IPS-NIHi7 (cell line): Measurements from ENCODE around the gene LRP2BP.
"Not testable (repeated sequence)": the region's sequence is repeated elsewhere in the genome, so short reads cannot be mapped to it uniquely, and the experiment has no call there.

Experiments used
- DNase-seq: peaks from one replicate; pipeline ENCODE4 v3.0.0; 2012; ENCODE audit warnings: mixed read lengths; ENCODE audit errors: extremely low spot score

Gene LRP2BP

GRCh38 chr4:185362570-185362969 lies 33.2 kb downstream of the LRP2BP start:
- DNase-seq = not testable (repeated sequence)

- DNase-seq = no peak
These were observed 33.9 kb downstream of the LRP2BP start for GRCh38 chr4:185361872-185362271.

- DNase-seq = no peak
These were observed 35.8 kb downstream of the LRP2BP start for GRCh38 chr4:185359767-185360446.

- DNase-seq = no peak
These were observed 36.8 kb downstream of the LRP2BP start for GRCh38 chr4:185358959-185359358.

GRCh38 chr4:185358514-185358913 lies 37.2 kb downstream of the LRP2BP start:
- no peak for DNase-seq

GRCh38 chr4:185357733-185358440 lies 37.8 kb downstream of the LRP2BP start:
- no peak for DNase-seq

- DNase-seq = no peak
These were observed 38.5 kb downstream of the LRP2BP start for GRCh38 chr4:185357211-185357610.

- no peak for DNase-seq
These were observed 43.0 kb downstream of the LRP2BP start for GRCh38 chr4:185352741-185353140.

- no peak for DNase-seq
These were observed 43.5 kb downstream of the LRP2BP start for GRCh38 chr4:185352202-185352601.

- DNase-seq = no peak
These were observed 44.0 kb downstream of the LRP2BP start for GRCh38 chr4:185351691-185352090.

- DNase-seq = no peak
These were observed 48.6 kb downstream of the LRP2BP start for GRCh38 chr4:185346975-185347601.

GRCh38 chr4:185344743-185345538 lies 50.8 kb downstream of the LRP2BP start:
- DNase-seq = no peak

- no peak for DNase-seq
These were observed 51.8 kb downstream of the LRP2BP start for GRCh38 chr4:185343726-185344581.

GRCh38 chr4:185341841-185342240 lies 53.9 kb downstream of the LRP2BP start:
- DNase-seq = no peak

GRCh38 chr4:185341377-185341776 lies 54.3 kb downstream of the LRP2BP start:
- no peak for DNase-seq

- no peak for DNase-seq
These were observed 55.8 kb downstream of the LRP2BP start for GRCh38 chr4:185339941-185340340.

- no peak for DNase-seq
These were observed 60.1 kb downstream of the LRP2BP start for GRCh38 chr4:185335579-185335978.

- no peak for DNase-seq
These were observed 61.4 kb downstream of the LRP2BP start for GRCh38 chr4:185334326-185334725.

- DNase-seq = no peak
These were observed 62.9 kb downstream of the LRP2BP start for GRCh38 chr4:185332575-185333464.

- not testable (repeated sequence) for DNase-seq
These were observed 65.7 kb downstream of the LRP2BP start for GRCh38 chr4:185329879-185330510.
